ENCODE data around the gene FAM98B. TPM values are rescaled to one million over a fixed set of nuclear protein-coding genes. Genes with fewer than 3 reads are reported as not detected.

FAM98B gene
- total RNA-seq, 2 donors from 2014 or later: 24.1 to 36.8 TPM

DNA sequence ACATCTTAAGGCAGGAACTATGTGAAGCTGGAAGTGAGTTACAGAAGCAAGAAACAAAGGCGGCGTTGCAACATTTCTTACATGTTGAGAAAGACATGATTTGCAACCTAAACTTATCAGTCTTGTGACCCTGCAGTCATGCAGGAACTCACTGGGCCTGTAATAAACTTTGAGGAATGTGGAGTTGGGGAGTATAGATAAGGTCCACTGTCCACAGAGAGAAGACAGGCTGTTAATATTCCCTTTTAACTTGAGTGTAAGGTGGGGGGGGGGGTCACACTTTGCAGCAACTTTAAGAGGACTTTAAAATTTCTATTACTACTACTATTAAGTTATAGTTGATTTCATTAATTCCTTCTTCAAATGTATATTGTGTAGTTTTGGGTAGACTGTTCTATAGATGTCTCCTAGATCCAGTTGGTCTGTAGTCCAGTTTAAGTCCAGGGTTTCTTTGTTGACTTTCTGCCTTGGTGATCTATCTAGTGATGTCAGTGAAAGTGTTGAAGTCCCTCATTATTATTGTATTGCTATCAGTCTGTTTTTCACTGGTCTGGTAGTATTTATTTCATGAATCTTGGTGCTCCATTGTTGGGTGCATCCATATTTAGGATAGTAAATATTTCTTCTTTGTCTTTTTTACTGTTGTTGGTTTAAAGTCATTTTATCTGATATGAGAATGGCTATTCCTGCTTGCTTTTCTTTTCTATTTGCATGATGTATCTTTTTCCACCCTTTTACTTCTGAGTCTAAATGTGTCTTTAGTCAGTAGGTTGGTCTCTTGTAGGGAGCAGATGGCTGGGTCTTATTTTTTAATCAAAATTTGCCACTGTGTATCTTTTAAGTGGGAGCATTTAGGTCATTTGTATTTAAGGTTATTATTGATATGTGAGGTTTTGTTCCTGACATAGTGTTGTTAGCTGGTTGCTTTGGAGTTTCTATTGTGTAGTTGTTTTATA is 15.6 kb upstream of the FAM98B start:
- H3K27me3 Mint-ChIP-seq: peaks cover 9 to 55% of the 10 kb centered on the region in 2 donors
- no peaks in the 10 kb centered on the region for H3K9me3 Mint-ChIP-seq
- no peak overlapping the region for H3K4me3 Mint-ChIP-seq
- H3K36me3 Mint-ChIP-seq: no peaks in the 10 kb centered on the region
- no peak for ATAC-seq
- H3K4me1 Mint-ChIP-seq (ENCODE audit: low read depth in 2 of 2): peaks cover 12 to 15% of the 10 kb centered on the region in 2 donors
- no peak for DNase-seq (ENCODE audit: low spot score)
- no peak overlapping the region for H3K27ac Mint-ChIP-seq

DNA sequence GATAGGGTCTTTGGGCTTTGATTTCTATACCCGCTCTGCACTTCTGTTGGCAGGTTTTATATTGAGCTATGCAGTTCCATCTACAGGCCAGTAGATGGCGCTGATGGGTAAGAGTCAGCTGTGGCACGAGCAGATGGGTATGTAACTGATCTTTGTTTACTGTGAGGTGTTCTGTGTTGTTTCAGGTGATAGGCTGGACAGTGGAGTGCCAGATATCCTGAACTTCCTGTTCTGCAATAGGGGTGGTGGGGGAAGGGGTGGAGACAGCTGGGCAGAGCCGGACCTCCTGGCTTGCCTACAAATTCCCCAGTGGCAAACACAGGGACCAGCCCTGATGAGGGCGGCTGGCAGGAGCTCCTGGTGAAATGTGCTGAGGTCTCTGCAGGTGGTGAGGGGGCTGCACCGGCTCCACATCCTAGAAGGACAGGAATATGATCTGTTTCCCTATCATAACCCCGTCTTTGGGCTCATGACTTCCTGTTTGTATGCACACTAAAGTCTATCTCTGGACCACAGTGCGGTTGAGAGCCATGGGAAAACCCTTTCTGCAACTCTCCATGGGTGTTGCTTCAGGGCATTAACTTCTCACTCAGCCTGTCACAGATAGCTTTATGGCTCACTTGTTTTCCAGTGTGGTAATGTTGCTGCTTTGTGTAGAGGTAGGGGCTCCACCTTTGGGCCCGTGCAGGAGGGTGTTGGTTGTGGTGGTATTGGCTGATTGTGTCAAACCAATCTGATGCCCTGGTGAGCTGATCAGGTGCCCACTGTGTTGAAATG is 13.4 kb upstream of the FAM98B start:
- Mint-ChIP-seq H3K36me3 (no peaks in the 10 kb centered on the region), H3K4me1 (ENCODE audit: low read depth in 2 of 2) (peaks cover 12 to 15% of the 10 kb centered on the region in 2 donors), H3K27me3 (peaks cover 6 to 39% of the 10 kb centered on the region in 2 donors), H3K9me3 (no peaks in the 10 kb centered on the region), H3K27ac (peak overlapping the region in 1 of 2 donors; percentile 80), H3K4me3 (peak overlapping the region; percentile 10)
- ATAC-seq: peak; percentile 81 to 91
- DNase-seq (ENCODE audit: low spot score): peak; percentile 68

DNA sequence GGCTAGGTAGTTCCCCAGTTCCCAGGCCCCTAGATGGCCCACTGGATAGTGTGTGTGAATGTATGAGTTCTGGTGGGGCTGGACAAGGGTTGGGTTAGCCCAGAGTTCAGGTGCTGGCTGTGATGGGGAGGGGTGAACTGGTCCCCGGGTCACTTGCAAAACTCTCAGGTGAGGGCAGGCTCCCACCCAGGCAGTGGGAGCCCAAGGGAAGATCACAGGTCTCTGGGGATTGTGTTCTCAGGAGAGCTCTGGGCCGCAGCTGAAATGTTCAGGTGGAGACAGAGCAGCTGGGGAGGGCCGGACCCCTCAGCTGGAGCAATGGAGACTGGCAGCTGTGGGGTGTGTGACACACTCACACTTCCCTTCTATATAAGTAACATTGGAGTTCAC is 12.8 kb upstream of the FAM98B start:
- Mint-ChIP-seq H3K9me3 (no peaks in the 10 kb centered on the region), H3K27ac (peak overlapping the region in 1 of 2 donors; percentile 80), H3K27me3 (peaks cover 6 to 34% of the 10 kb centered on the region in 2 donors), H3K4me1 (ENCODE audit: low read depth in 2 of 2) (peaks cover 12 to 15% of the 10 kb centered on the region in 2 donors), H3K4me3 (no peak overlapping the region), H3K36me3 (no peaks in the 10 kb centered on the region)
- DNase-seq (ENCODE audit: low spot score) (no peak), ATAC-seq (no peak)

- Mint-ChIP-seq H3K27ac (peak overlapping the region; percentile 89 to 97), H3K27me3 (peaks cover 6 to 14% of the 10 kb centered on the region in 2 donors), H3K4me1 (ENCODE audit: low read depth in 2 of 2) (peaks cover 26 to 38% of the 10 kb centered on the region in 2 donors), H3K36me3 (no peaks in the 10 kb centered on the region), H3K9me3 (no peaks in the 10 kb centered on the region), H3K4me3 (peak overlapping the region; percentile 92)
- DNase-seq (ENCODE audit: low spot score) (no peak), ATAC-seq (no peak)
Observed at GRCh38 chr15:38454696-38455090, 766 bp downstream of the FAM98B start.

DNA sequence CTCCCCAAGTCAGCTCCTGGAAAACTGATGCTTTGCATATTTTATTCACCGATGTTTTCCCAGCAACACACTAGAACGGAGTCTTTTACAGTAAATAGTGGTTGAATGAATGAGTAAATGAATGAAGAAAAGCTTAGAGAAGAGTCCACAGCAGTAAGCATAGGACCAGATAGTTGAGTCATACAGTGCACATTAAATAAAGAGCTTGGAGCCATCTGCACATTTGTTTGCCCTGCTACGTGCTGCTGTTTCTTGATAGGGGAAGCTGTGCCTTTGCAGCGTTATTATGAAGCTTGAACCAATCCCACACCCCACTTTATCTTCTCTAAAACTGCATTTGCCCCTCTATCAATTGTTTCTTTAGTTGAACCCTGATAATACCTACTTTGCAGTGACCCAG is 1.2 kb downstream of the FAM98B start:
- Mint-ChIP-seq H3K4me1 (ENCODE audit: low read depth in 2 of 2) (peaks cover 30 to 42% of the 10 kb centered on the region in 2 donors), H3K27ac (peak overlapping the region; percentile 89 to 97), H3K27me3 (peaks cover 6 to 14% of the 10 kb centered on the region in 2 donors), H3K9me3 (no peaks in the 10 kb centered on the region), H3K4me3 (peak overlapping the region; percentile 92), H3K36me3 (no peaks in the 10 kb centered on the region)
- ATAC-seq: no peak
- DNase-seq (ENCODE audit: low spot score): no peak

DNA sequence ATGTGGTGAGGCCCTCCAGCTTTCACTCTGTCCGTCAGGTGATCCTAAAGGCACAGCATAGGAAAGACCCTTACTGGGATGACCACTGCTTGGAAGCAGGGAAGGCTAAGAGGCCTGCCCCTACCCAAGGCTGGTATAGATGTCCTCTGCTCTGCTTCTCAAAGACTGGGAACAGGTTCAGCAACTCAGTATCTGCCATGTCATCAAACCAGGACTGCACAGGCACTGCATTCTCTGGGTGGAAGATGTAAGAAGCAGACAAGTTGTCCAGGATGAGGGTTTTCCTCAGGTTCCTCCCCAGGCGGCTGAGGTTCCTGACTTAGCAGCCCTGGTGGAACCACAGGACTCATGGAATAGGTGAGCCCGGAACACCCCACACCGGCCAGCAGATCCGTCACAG is 4.7 kb downstream of the FAM98B start:
- Mint-ChIP-seq H3K27me3 (no peaks in the 10 kb centered on the region), H3K4me1 (ENCODE audit: low read depth in 2 of 2) (peaks cover 35 to 59% of the 10 kb centered on the region in 2 donors), H3K4me3 (no peak overlapping the region), H3K36me3 (no peaks in the 10 kb centered on the region), H3K9me3 (no peaks in the 10 kb centered on the region), H3K27ac (no peak overlapping the region)
- no peak for ATAC-seq
- DNase-seq (ENCODE audit: low spot score): no peak

- Mint-ChIP-seq H3K4me1 (ENCODE audit: low read depth in 2 of 2) (peaks cover 35 to 59% of the 10 kb centered on the region in 2 donors), H3K9me3 (no peaks in the 10 kb centered on the region), H3K36me3 (no peaks in the 10 kb centered on the region), H3K27ac (no peak overlapping the region), H3K4me3 (no peak overlapping the region), H3K27me3 (no peaks in the 10 kb centered on the region)
- DNase-seq (ENCODE audit: low spot score) (no peak), ATAC-seq (no peak)
Observed at GRCh38 chr15:38459480-38459879, 5.6 kb downstream of the FAM98B start.

- Mint-ChIP-seq H3K9me3 (no peaks in the 10 kb centered on the region), H3K36me3 (no peaks in the 10 kb centered on the region), H3K4me1 (ENCODE audit: low read depth in 2 of 2) (peaks cover 28 to 50% of the 10 kb centered on the region in 2 donors), H3K27ac (no peak overlapping the region), H3K4me3 (peak overlapping the region; percentile 0), H3K27me3 (no peaks in the 10 kb centered on the region)
- ATAC-seq (no peak), DNase-seq (ENCODE audit: low spot score) (no peak)
Observed at GRCh38 chr15:38460543-38460942, 6.6 kb downstream of the FAM98B start.

DNA sequence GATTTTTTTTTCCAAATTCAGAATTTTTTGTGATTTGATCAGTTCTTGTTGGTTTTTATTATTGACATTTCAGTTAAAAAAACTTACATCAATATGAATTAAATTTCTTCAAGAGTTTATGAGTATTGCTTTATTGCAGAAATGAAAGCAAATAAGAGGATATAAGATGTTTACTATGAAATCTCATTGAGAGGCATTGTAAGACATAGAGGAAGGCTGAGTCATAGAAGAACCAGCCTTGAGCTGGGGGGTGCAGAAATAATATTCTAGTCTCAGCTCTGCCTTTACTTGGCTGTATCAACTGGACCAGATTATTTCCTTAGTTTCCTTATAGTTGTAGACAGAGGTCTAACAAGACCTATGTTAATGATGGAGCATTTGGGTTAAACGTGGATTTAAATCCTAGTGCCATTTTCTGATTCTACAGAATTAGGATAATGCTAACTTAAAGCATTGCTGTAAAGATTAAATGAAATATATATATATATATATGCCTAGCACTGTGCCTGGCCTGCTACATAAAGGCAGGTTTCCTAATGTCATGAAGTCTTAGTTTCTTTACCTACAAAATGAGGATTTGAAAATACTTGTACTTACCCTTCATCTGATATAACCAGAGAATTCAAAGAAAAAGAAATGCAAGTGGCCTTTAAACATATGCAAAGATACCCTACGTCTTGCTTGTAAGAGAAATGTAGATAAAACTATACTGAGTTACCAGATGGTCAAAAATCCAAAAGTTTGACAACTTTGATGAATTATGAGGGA is 7.3 kb downstream of the FAM98B start:
- H3K9me3 Mint-ChIP-seq: no peaks in the 10 kb centered on the region

DNA sequence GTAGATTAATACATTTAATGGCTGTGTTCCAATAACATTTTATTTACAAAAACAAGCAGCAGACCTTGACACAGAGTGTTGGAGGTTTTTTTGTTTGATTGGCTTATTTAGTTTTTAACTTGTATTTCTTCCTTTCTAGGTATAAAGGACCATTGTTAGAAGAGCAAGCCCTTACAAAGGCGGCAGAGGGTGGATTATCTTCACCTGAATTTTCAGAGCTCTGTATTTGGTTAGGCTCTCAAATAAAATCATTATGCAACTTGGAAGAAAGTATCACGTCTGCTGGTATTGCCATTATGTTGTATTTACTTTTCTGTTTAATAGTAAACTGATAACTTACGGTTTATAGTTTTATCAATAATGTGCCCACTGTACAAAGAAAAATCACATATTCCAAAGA is 10.0 kb downstream of the FAM98B start:
- ATAC-seq (no peak), DNase-seq (ENCODE audit: low spot score) (no peak)
- Mint-ChIP-seq H3K4me3 (no peak overlapping the region), H3K4me1 (ENCODE audit: low read depth in 2 of 2) (peaks cover 13 to 29% of the 10 kb centered on the region in 2 donors), H3K9me3 (no peaks in the 10 kb centered on the region), H3K36me3 (no peaks in the 10 kb centered on the region), H3K27me3 (no peaks in the 10 kb centered on the region), H3K27ac (no peak overlapping the region)

More for the DNA sequence above, 7.3 kb downstream of the FAM98B start:
- peak in 1 of 2 donors; percentile 63 for ATAC-seq
- Mint-ChIP-seq H3K4me3 (no peak overlapping the region), H3K4me1 (ENCODE audit: low read depth in 2 of 2) (peaks cover 23 to 43% of the 10 kb centered on the region in 2 donors), H3K36me3 (no peaks in the 10 kb centered on the region), H3K27me3 (no peaks in the 10 kb centered on the region), H3K27ac (peak overlapping the region in 1 of 2 donors; percentile 20)
- no peak for DNase-seq (ENCODE audit: low spot score)

- H3K36me3 Mint-ChIP-seq: no peaks in the 10 kb centered on the region
- no peaks in the 10 kb centered on the region for H3K9me3 Mint-ChIP-seq
- ATAC-seq: no peak
- H3K4me1 Mint-ChIP-seq (ENCODE audit: low read depth in 2 of 2): peaks cover 9 to 21% of the 10 kb centered on the region in 2 donors
- H3K4me3 Mint-ChIP-seq: no peak overlapping the region
- H3K27me3 Mint-ChIP-seq: no peaks in the 10 kb centered on the region
- H3K27ac Mint-ChIP-seq: no peak overlapping the region
- DNase-seq (ENCODE audit: low spot score): no peak
Observed at GRCh38 chr15:38464675-38465074, 10.7 kb downstream of the FAM98B start.

DNA sequence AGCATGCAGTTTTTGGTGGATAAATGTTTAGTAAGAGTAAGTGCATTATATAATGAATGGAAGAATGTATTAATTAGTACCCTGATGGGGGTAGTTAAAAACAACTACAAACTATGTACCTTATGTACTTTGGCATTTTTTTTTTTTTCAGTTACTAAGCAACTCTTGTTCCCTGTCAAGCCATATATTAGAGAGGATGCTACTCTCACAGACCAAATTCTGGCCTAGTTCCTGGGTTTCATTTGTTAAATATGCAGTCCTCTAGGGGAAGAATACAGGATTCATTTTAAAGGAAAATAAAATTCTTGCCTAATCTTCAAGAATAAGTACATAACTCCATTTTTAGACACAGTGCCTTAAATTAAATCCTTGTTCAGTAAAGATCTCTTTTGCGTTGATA is 16.9 kb downstream of the FAM98B start:
- DNase-seq (ENCODE audit: low spot score): no peak
- ATAC-seq: no peak
- no peak overlapping the region for H3K4me3 Mint-ChIP-seq
- no peaks in the 10 kb centered on the region for H3K9me3 Mint-ChIP-seq
- H3K27ac Mint-ChIP-seq: no peak overlapping the region
- no peaks in the 10 kb centered on the region for H3K27me3 Mint-ChIP-seq
- peaks cover 0 to 8% of the 10 kb centered on the region in 2 donors for H3K4me1 Mint-ChIP-seq (ENCODE audit: low read depth in 2 of 2)
- no peaks in the 10 kb centered on the region for H3K36me3 Mint-ChIP-seq

DNA sequence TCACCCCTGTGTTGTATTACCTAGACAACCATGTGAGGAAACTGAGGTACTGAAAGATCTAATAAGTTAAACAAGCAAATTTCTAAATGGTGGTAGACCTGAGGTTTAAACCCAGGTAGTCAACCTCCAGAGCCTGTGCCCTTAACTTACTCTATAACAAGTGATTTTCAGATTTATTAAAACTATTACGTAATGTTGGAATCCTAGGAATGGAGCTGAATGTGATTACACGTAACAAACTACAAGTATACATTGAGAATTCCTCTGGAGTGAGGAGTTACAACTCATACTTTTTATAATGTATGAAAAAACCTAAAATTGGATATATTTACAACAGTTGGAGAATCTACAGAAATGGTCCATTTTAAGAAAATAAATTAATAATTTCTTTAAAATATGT is 18.0 kb downstream of the FAM98B start:
- Mint-ChIP-seq H3K36me3 (peaks cover 5% of the 10 kb centered on the region), H3K4me1 (ENCODE audit: low read depth in 2 of 2) (peaks cover 0 to 14% of the 10 kb centered on the region in 2 donors), H3K9me3 (no peaks in the 10 kb centered on the region), H3K4me3 (no peak overlapping the region), H3K27ac (no peak overlapping the region), H3K27me3 (no peaks in the 10 kb centered on the region)
- no peak for ATAC-seq
- DNase-seq (ENCODE audit: low spot score): no peak

Measured in natural killer cell treated with Interleukin-12 subunit alpha and Interleukin-12 subunit beta and Interleukin-15 and Interleukin-18, amount 100 ng/mL, for 72 hours (primary cell).